Measurements from ENCODE around the gene PARD6B.

PARD6B gene

GRCh38 chr20:50724112-50724725 lies 7.2 kb upstream of the PARD6B start:
- DNase-seq, result no peak

DNA sequence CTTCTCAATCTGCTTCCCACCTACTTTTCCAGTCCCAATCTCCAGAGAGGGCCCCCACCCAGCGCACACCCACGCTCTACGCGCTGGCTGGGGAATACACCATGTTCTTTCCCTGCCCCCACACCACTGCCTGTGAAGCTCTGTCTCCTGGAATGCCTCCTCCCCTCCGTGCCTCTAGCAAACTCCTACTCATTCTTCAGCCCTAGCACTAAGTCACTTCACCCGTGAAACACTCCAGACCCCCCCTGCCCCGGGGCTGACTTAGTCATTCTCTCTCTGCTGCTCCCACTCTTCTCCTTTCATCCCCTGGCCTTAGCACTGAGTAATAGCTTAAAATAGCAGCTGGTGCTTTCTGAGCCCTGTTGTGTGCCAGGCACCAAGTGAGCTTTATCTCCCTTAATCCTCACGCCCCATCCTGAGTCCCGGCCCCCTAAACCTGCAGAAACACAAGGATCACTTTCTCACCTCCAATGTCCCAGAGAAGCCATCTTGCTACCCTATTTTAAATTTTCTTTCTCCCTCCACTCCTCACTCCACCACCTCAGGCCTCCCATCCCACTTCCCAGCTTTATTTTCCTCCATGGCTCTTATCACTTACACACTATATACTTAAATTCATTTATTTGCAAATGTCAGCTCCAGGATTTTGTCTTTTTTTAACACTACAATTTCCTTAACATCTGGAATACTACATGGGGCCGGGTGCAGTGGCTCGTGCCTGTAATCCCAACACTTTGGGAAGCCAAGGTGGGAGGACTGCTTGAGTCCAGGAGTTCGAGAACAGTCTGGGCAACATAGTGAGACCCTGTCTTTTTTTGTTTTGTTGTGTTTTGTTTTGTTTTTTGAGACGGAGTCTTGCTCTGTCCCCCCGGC lies 6.3 kb upstream of the PARD6B start:
- DNase-seq, result peak; percentile 99

DNA sequence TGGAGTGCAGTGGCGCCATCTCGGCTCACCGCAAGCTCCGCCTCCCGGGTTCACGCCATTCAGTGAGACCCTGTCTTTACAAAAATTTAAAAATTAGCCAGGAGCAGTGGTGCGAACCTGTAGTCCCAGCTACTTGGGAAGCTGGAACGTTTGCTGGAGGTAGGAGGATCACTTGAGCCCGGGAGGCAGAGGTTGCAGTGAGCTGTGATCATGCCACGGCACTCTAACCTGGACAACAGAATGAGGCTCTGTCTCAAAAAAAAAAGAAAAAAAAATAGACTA lies 5.7 kb upstream of the PARD6B start:
- no peak for DNase-seq

DNA sequence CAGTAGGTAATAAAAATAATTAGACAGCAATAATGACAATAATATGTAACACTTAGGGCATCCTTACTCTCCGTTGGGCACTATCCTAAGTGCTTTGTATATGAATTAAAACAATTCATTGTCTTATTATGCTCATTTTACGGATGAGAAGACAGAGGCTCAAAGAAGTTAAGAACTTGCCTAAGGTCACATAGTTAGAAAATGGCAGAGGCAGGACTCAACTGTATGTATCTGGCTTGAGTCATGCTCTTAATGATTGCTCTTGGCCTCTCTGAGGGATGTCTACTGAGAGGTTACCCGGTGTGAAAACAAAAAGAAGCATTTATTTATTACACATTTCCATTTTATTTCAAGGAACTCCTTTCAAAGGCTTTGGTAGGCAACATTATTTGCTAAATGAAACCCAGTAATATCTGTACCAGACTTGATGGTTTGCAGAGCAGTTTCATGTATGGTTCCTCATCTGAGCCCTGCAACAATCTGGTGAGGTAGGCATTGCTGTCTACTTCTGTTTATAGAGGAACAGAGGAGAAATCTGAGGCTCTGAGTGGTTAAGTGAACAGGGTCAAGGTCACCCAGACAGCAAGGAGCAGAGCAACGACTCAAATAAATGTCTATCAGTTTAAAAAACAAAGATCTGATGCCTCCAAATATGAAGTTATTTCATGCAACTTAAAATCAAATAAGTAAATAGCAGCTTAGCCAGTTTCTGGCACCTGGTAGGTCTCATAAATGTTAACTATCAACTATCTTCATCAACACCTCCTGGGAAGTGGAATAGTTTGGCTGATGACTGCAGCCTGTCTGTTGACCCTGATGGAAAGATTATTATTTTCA lies 4.2 kb upstream of the PARD6B start:
- no peak for DNase-seq

GRCh38 chr20:50727792-50728485 lies 3.4 kb upstream of the PARD6B start:
- DNase-seq, result no peak

DNA sequence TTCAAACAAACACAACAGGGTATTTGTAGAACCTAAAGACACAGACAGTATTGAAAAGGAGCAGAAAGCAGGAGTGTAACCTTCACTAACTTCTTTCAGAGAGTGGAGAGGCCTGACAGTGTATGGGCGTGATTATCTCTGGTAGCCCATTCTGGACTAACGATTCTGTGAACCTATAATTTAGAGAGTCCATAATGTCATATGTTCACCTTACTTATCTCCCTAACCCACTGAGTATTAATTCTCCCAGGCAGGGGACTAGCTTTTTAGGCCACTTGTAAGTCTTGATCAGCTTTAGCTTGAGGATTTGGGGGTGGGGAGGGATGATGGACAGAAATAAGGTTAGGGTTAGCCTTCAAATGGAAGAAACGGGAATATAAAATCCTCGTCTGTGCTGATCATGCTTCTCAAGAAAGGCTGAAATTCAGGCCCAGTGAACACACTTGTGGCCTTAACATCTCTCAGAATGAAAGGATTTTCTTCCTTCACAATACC lies 2.8 kb upstream of the PARD6B start:
- DNase-seq, result no peak

DNA sequence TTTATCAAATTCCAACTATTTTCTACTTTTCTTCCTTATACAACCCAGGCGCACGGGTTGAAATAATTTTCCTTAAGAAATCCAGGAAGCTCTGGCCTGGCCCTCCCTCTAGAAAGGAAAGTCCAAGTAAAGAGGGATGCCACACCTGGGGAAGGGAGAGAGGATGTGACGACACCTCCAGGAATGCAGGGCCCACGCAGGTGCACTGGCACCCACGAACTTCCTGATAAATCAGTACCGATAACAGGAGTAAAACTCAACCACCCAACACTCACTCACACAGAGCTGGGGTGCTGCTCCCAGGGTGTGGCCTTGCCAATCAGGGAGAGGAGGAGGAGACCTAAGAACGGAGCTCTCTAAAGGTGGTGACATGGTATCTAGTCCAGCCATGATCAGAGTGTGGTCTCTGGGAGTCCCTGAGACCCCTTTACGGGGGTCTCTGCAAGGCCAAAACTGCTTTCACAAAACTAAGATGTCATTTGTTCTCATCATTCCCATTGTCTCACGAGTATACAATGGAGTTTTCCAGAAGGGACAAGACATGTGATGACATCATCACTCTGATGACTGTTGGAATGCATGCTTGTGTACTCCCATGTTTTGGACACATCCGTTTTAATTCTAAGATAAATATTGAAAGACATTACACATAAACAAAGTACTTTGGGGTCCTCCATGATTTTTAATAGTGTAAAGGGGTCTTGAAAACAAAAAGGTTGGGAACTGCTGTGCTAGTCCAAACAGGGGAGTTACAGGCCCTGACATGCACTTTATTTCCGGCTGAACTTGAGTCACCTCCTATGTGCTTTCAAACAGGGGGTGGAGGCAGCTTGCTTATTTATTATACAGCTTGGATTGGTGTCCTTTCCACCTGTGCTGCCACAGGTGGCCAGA lies 2.2 kb upstream of the PARD6B start:
- DNase-seq, result peak; percentile 31

GRCh38 chr20:50729901-50730764 lies 1.2 kb upstream of the PARD6B start:
- no peak for DNase-seq

- DNase-seq, result peak; percentile 41
Measured at GRCh38 chr20:50730765-50731054, 670 bp upstream of the PARD6B start.

GRCh38 chr20:50731930-50732690 lies 730 bp downstream of the PARD6B start:
- no peak for DNase-seq

GRCh38 chr20:50733644-50734349 lies 2.4 kb downstream of the PARD6B start:
- DNase-seq, result no peak

- no peak for DNase-seq
Measured at GRCh38 chr20:50734730-50735679, 3.6 kb downstream of the PARD6B start.

DNA sequence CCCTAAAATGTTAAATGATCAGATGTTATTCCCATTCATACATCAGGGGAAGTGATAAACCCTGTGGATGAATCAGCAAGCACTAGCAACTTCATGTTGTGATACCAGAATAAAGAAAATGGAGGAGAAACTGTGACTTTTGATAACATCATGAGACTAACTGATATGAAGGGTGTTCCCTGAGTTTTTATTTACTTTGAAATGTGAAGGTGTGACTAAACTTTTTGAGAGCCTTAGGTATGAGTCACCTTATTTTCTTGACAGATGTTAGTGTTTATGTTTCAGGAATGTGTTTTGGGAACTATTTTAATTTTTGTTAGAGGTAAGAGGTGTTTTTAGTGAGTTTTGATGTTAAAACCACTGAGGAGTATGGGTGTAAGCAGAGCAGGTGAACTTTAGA lies 4.4 kb downstream of the PARD6B start:
- no peak for DNase-seq

DNA sequence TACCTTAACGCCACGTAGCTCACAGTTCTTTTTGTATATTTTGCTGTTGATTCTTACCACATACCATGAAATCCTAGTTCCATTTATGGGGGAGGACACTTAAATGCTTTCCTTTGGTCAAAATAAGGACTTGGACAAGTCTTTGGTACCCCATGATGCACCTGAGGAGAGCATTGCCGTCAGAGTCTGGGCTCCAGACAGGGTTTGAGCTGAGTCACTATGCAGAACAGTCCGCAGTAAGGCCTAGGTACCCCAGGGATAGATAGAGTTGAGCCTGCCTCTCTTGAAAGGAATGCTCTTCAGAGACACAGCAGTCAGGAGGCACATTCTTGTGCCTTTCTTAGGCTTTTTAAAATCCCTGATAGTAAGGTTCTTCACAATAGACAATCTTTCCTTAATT lies 6.0 kb downstream of the PARD6B start:
- DNase-seq, result no peak

DNA sequence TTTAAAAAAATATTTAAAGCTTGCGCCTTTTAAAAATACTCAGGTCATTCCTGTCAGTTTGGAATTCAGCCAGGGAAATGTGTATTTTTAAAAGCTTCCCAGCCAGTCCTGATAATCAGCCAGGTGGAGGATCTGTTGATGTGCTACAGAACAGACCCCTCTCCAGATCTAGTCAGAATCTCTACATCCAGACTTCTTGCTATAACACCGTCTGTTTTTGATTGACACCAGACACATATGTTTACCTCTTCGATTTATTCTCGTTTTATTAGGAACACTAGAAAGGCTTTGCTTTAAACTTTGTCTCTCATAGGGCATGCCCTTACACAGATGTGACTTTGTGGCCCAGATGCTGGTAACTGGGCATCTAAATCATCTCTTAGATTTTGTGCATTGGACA lies 11.7 kb downstream of the PARD6B start:
- no peak for DNase-seq

- peak; percentile 92 for DNase-seq
Measured at GRCh38 chr20:50744143-50744792, 12.9 kb downstream of the PARD6B start.

DNA sequence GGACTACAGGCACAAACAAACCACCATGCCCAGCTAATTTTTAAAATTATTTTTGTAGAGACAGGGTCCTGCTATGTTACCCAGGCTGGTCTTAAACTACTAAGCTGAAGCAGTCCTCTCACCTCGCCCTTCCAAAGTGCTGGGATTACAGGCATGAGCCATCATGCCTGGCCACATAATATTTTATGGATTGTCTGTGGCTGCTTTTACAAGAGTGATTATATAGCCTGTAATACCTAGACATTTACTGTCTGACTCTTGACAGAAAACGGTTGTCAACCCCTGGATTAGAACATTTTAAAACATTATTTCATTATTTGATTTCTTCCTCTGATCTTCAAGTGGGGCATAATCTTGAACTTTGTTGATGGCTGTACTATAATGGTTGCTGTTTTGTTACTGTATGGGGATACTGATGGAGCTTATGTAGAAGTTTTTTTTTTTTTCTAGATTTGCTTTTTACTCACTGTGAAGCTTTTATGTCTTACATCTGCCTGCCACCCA lies 14.3 kb downstream of the PARD6B start:
- DNase-seq, result no peak
